OCI-LY1 (cell line): ENCODE data around the gene ADIG.

Source experiments
- CTCF ChIP-seq: fragments of 200-600 bp; sonication (generic), shearing (Covaris generic); IDR thresholded peaks from 2 replicates; pipeline ENCODE4 v1.5.1; 2017; ENCODE audit warnings: mild to moderate bottlenecking, antibody characterized with exemption, low read length, moderate library complexity, mixed read lengths
- EZH2 ChIP-seq: fragments of 200-600 bp; sonication (generic), shearing (Covaris generic); IDR thresholded peaks from 2 replicates; pipeline ENCODE4 v1.8.0; 2017; ENCODE audit warnings: borderline replicate concordance, mixed run types, mild to moderate bottlenecking, antibody characterized with exemption, low read length, moderate library complexity, mixed read lengths

- TF ChIP-seq CTCF (no peak), EZH2 (no peak)
Measured at GRCh38 chr20:38603286-38603685, 22.3 kb downstream of the ADIG start.
